NCI-H345 treated with DMSO at 0.1 percent for 48 hours (cell line): ENCODE data around the gene CCDC148.

Experiments
- DNase-seq: peaks from one replicate; lab custom pipeline; 2025; ENCODE audit not compliant: unreplicated experiment; lab: John Stamatoyannopoulos, UW

CCDC148 gene

DNA sequence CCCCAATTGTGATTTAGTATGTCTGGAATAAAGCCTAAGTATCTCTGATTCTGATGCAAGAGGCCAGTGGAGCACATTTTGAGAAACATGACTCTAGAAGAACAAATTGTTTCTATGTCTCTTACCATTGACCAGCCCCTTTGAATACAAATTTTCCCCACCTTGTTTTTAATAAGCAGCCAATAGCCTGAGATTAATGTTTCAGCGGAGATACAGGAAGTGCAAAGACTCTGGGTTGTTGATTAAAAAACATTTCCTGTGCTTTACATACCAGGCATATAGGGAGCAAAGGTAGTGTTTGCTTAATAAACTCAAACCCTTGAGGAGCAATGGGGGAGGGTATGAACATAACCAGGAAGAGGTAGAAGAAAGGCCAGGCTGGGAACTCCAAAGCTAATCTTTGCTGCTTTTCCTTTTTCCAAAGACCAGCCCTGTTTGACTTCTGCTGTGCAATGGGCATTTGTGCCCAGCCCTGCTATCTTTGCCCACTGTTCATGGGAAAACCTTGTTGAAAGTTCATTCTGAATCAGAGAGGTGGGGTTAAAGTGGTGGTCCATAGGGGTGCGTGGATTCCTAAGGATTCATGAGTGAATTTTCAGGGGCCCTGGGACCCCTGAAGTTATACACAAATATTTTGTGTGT, 325.6 kb downstream of the CCDC148 start:
- DNase-seq: no peak

- DNase-seq: no peak
Measured at GRCh38 chr2:158129037-158129436, 327.5 kb downstream of the CCDC148 start.

- no peak for DNase-seq
Measured at GRCh38 chr2:158128168-158128973, 328.2 kb downstream of the CCDC148 start.

DNA sequence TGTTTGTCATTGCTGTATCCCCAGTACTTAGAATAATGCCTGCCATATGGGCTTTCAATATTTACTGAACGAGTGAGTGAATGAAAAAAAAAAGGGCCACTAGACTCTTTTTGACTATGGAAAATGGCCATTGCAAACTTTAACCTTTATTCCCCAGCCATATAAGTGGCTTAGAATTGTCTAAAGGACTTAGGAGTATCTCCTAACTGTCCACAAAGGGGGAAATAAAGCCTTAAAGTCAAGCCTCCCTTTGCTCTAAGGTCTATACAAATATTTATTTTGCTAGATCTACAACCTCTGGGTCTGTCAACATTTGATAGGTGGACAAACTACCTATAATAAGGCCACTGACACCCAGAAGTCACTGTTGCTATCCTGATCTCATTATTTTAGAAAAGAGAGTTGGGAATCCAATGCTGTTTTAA, 329.2 kb downstream of the CCDC148 start:
- DNase-seq: no peak

DNA sequence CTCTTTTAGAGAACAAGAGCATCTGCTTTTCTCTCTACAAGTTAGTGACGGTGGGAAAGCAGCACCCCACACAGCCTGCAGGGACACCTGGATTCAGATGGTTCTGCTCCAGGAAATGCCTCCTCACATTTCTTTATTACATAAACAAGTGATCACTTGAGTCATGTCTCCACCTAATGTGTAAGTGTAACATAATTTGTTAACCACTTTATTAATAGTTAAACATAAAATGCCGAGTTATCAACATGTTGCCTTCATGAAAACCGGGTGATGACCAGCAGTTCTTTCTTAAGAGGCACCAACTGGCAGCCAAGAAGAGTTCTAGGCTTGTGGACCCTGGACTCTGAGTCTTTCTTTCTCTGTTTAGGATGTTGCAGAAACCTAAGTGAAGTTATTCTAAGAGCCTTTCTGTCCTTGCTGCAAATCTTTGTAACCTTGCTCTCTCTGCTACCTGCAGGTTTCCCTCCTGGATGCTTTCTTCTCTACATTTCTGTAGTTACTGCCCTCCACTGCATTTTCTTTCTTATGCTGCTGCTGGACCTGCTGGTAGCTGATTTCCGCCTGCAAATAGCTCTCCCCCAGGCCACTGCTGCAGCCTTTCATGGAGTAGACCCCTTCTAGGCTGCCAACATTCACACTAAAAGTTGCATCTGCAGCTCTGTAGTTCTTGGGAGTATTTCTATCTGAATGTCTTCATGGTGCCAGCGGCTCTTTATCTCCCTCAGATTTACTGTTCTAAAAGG, 330.6 kb downstream of the CCDC148 start:
- no peak for DNase-seq

- no peak for DNase-seq
Measured at GRCh38 chr2:158124896-158125295, 331.7 kb downstream of the CCDC148 start.
